Transverse colon (tissue), 4 donors: Measurements from ENCODE around the gene MAGEB3. TPM values are rescaled to one million over a fixed set of nuclear protein-coding genes. Genes with fewer than 3 reads are reported as not detected.

Experiments used
- DNase-seq: peaks from one replicate; pipeline ENCODE4 v3.0.0-alpha.2; 2019
- H3K27ac ChIP-seq, 4 donors: fragments of 200-600 bp; sonication (generic); 2 replicates each; pipeline ENCODE4 v1.5.1; 2016 to 2018; ENCODE audit warnings: inconsistent platforms in 4 of 4
- H3K27me3 ChIP-seq: fragments of 200-600 bp; sonication (generic); 2 replicates; pipeline ENCODE4 v1.5.1; 2017; ENCODE audit warnings: inconsistent platforms
- H3K36me3 ChIP-seq, 4 donors: fragments of 200-600 bp; sonication (generic); 2 replicates each; pipeline ENCODE4 v1.5.1; 2017 to 2019; ENCODE audit warnings: inconsistent platforms in 4 of 4
- H3K4me1 ChIP-seq, 4 donors: fragments of 200-600 bp; sonication (generic); 2 replicates each; pipeline ENCODE4 v1.5.1; 2017 to 2020; ENCODE audit warnings: inconsistent platforms in 4 of 4
- H3K4me3 ChIP-seq, 4 donors: fragments of 200-600 bp; sonication (generic); 1 replicate in 1 of 4; 2 replicates in 3 of 4; pipeline versions ENCODE4 v1.5.1 to v1.6.1; 2017 to 2019; ENCODE audit warnings: inconsistent platforms in 4 of 4
- H3K9me3 ChIP-seq, 2 donors: fragments of 200-600 bp; sonication (generic); 2 replicates each; pipeline ENCODE4 v1.5.1; 2017 to 2019; ENCODE audit warnings: inconsistent platforms in 2 of 2
- CTCF ChIP-seq, 5 experiments: fragments of 200-600 bp in 3 of 5; fragments of 450-650 bp in 2 of 5; sonication (generic) in 3 of 5; IDR thresholded peaks; 1 replicate in 2 of 5; 2 replicates in 3 of 5; pipeline ENCODE4 v1.5.1; 2016 to 2017; ENCODE audit warnings: antibody characterized with exemption in 5 of 5, inconsistent platforms in 3 of 5, mild to moderate bottlenecking in 2 of 5, moderate library complexity in 1 of 5
- EP300 ChIP-seq: sonication (generic); formaldehyde crosslinking; IDR thresholded peaks from one replicate; pipeline ENCODE4 v1.6.1; 2017; ENCODE audit warnings: antibody characterized with exemption, low read depth
- POLR2A ChIP-seq: fragments of 450-650 bp; IDR thresholded peaks from one replicate; pipeline ENCODE4 v1.6.1; 2016; ENCODE audit warnings: antibody characterized with exemption, mild to moderate bottlenecking, moderate library complexity
- POLR2AphosphoS5 ChIP-seq, 3 donors: sonication (generic); formaldehyde crosslinking; IDR thresholded peaks; one replicate each; pipeline ENCODE4 v1.6.1; 2016; ENCODE audit warnings: antibody characterized with exemption in 3 of 3
- WGBS, 2 donors: methylation state at CpG; one replicate each; pipeline ENCODE4 v1.1.5; 2018; ENCODE audit warnings: low coverage in 1 of 2; 5-methylcytosine and 5-hydroxymethylcytosine counted together
- in situ Hi-C, 4 donors: fragments of 200-750 bp; cut with MboI; loops; one replicate each; pipeline versions ENCODE4 v1.15.0 to v1.15.1; 2017; ENCODE audit warnings: low sequenced_read_pairs in 3 of 4, low pct_ligation_motif_present in 1 of 4, low pct_unique_long_range_greater_than_20kb in 1 of 4
- intact Hi-C: fragments of 100-400 bp; cut with DNase I; formaldehyde crosslinking; loops from one replicate; pipeline ENCODE4 v1.15.1; 2023; ENCODE audit warnings: low total_unique reads
- total RNA-seq, 4 donors: library from RNA; depleted of rRNA; stranded (reverse); fragments of >200 nt; gene quantifications; one replicate each; pipeline ENCODE4 v1.1.0, GENCODE V29; 2016

Gene MAGEB3
- total RNA-seq, 4 donors from 2014 or later, result not detected

DNA sequence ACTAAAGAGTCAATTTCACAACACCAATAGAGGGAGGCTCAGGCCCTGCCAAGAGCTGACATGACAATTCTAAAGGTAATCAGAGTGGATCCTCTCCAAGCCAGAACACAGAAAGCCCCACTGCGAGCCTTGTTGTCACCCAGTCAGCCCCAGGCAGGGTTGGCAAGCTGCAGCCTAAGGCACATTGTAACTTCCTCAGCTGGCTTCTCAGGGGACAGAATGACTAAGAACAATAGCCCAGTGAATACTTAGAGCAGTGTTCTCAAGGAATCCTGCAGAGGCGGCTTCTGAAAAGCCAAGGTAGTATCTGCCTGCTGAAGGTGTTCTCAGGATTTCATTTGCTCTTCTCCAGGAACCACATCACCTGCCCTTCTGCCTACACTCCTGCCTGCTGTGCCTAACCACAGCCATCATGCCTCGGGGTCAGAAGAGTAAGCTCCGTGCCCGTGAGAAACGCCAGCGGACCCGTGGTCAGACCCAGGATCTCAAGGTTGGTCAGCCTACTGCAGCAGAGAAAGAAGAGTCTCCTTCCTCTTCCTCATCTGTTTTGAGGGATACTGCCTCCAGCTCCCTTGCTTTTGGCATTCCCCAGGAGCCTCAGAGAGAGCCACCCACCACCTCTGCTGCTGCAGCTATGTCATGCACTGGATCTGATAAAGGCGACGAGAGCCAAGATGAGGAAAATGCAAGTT is 11.4 kb downstream of the MAGEB3 start, which contains the start of gene MAGEB4:
TSS of gene MAGEB4 (plus strand) at position 277 of the 692 bp plus-strand sequence. CDS start at position 413, 136 bp downstream.
- Histone ChIP-seq H3K4me3 (no peak within 1 kb of the TSS), H3K36me3 (no peaks in the 10 kb centered on the region), H3K9me3 (no peaks in the 10 kb centered on the region), H3K27ac (no peak within 1 kb of the TSS), H3K27me3 (no peaks in the 10 kb centered on the region), H3K4me1 (no peaks in the 10 kb centered on the region)
- TF ChIP-seq POLR2AphosphoS5 (IDR thresholded peaks at IDR 0.05) (no peak), CTCF (IDR thresholded peaks at IDR 0.05) (no peak), POLR2A (no peak), EP300 (no peak)
- intact Hi-C loops (no loop called here), in situ Hi-C loops (loop anchor here in 1 of 4 donors (25.0 kb wide), 1 partner anchor 95 kb away; no protein-coding TSS in a partner anchor)
- no peak for DNase-seq
- 88% methylated on average over 10 of the region's 10 CpGs; no CpG with 5 or more reads in 1 of the 2 donors for WGBS, 2 donors

- no peaks in the 10 kb centered on the region for H3K27me3 ChIP-seq
- in situ Hi-C loops, result loop anchor here in 1 of 4 donors (25.0 kb wide), 1 partner anchor 90 kb away; no protein-coding TSS in a partner anchor
- 92% methylated on average over 33 of the region's 38 CpGs; no CpG with 5 or more reads in 1 of the 2 donors for WGBS, 2 donors
Measured at GRCh38 chrX:30246769-30247489, 16.5 kb downstream of the MAGEB3 start, which contains the start of gene MAGEB1. Gene MAGEB1, plus strand, starts transcription at chrX:30247146. Its CDS starts 3,348 bp downstream, at chrX:30250494.

GRCh38 chrX:30248854-30249253 is 18.4 kb downstream of the MAGEB3 start:
- H3K4me1 ChIP-seq, result no peaks in the 10 kb centered on the region
- intact Hi-C loops, result no loop called here
- WGBS, 2 donors, result 61% methylated on average over 4 of the region's 4 CpGs; no CpG with 5 or more reads in 1 of the 2 donors
- DNase-seq, result no peak
- H3K27me3 ChIP-seq, result no peaks in the 10 kb centered on the region
- in situ Hi-C loops, result loop anchor here in 1 of 4 donors (25.0 kb wide), 1 partner anchor 88 kb away; no protein-coding TSS in a partner anchor
- H3K27ac ChIP-seq, result no peak overlapping the region
- H3K4me3 ChIP-seq, result no peak overlapping the region
- TF ChIP-seq CTCF (IDR thresholded peaks at IDR 0.05), result no peak
- TF ChIP-seq POLR2AphosphoS5 (IDR thresholded peaks at IDR 0.05), result no peak
- TF ChIP-seq POLR2A, result no peak
- no peak for TF ChIP-seq EP300
- no peaks in the 10 kb centered on the region for H3K9me3 ChIP-seq
- no peaks in the 10 kb centered on the region for H3K36me3 ChIP-seq

More at GRCh38 chrX:30246769-30247489, 16.5 kb downstream of the MAGEB3 start, which contains the start of gene MAGEB1:
- intact Hi-C loops, result no loop called here
- no peak within 1 kb of the TSS for H3K27ac ChIP-seq
- DNase-seq, result no peak
- H3K9me3 ChIP-seq, result no peaks in the 10 kb centered on the region
- H3K4me3 ChIP-seq, result no peak within 1 kb of the TSS
- TF ChIP-seq POLR2AphosphoS5 (IDR thresholded peaks at IDR 0.05) (no peak), POLR2A (no peak), EP300 (no peak), CTCF (IDR thresholded peaks at IDR 0.05) (no peak)
- H3K36me3 ChIP-seq, result no peaks in the 10 kb centered on the region
- H3K4me1 ChIP-seq, result no peaks in the 10 kb centered on the region

- H3K4me1 ChIP-seq, result no peaks in the 10 kb centered on the region
- H3K27me3 ChIP-seq, result no peaks in the 10 kb centered on the region
- H3K9me3 ChIP-seq, result no peaks in the 10 kb centered on the region
- H3K4me3 ChIP-seq, result no peak overlapping the region
- WGBS, 2 donors, result 87% methylated on average over 1 of the region's 1 CpG; no CpG with 5 or more reads in 1 of the 2 donors
- in situ Hi-C loops, result no loop called here
- no peak overlapping the region for H3K27ac ChIP-seq
- intact Hi-C loops, result no loop called here
- TF ChIP-seq EP300, result no peak
- TF ChIP-seq CTCF (IDR thresholded peaks at IDR 0.05), result no peak
- TF ChIP-seq POLR2AphosphoS5 (IDR thresholded peaks at IDR 0.05), result no peak
- TF ChIP-seq POLR2A, result no peak
- H3K36me3 ChIP-seq, result no peaks in the 10 kb centered on the region
- no peak for DNase-seq
Measured at GRCh38 chrX:30253257-30253656, 22.8 kb downstream of the MAGEB3 start.
